D721Med (cell line): Measurements from ENCODE around the gene B3GALNT1.
A peak's percentile ranks its signal among the peaks of the same experiment; 100 is the strongest.

Experiments
- DNase-seq: peaks from one replicate; pipeline ENCODE4 v3.0.0; 2011; ENCODE audit warnings: low spot score; ENCODE audit not compliant: insufficient read length
- FAIRE-seq: peaks from 2 replicates; lab custom pipeline; 2011; peaks lifted over from hg19 to GRCh38; lab: Jason Lieb, UNC
- CTCF ChIP-seq: IDR thresholded peaks from 2 replicates; pipeline ENCODE4 v1.5.1; 2012; ENCODE audit warnings: mild to moderate bottlenecking, control low read depth; ENCODE audit not compliant: insufficient read depth; ENCODE audit errors: missing control alignments

B3GALNT1 gene

GRCh38 chr3:161103776-161104385 lies 1.3 kb downstream of the B3GALNT1 start:
- no peak for TF ChIP-seq CTCF
- no peak for DNase-seq
- no peak for FAIRE-seq

- no peak for TF ChIP-seq CTCF
- DNase-seq (no peak), FAIRE-seq (no peak)
Observed at GRCh38 chr3:161101609-161102008, 3.5 kb downstream of the B3GALNT1 start.

DNA sequence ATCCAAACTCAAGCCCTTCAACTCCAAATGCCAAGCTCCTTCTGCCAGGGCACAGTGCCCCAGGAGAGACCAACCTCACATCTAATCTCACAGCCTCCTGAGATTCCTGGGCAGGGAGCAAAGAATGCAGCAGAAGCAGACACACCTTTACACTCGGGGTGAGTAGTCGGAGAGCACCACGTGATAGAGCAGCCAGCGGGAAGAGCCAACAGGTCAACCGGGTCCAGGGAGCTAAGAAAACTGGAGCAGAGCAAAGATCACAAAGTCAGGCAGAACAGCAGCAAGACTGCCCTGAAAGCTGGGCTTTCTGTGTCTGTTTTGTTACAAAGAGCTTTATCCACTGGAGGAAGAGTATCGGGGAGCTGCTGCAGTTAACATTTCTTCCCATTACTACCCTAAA lies 4.2 kb downstream of the B3GALNT1 start:
- FAIRE-seq = no peak

DNA sequence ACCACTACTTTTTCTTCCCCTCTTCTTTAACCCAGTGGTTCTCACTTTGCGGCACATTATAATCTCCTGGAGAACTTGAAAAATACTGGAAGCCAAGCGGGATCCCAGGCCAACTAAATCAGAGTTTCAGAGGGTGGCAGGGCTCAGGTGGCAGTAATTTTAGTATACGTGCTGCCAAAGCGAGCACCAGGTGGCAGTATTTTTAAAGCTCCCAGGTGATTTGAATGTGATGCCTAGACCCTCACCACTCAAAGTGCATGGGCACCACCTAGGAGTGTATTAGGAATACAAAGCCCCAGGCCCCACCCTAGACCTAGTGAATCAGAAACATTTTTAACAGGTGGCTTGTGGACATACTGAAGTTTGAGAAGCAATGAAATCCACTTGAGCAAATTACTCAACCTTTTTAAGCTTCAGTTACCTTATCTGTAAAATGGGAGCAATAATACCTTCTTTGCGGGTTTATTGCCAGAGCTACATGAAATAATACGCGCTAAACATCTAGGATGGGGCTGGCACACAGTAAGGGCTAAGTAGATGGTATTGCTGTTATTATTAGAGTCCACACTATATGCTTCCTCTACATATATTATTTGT lies 8.3 kb downstream of the B3GALNT1 start:
- DNase-seq (no peak), FAIRE-seq (no peak)
- peak; percentile 42 for TF ChIP-seq CTCF

More for the DNA sequence above, 4.2 kb downstream of the B3GALNT1 start:
- TF ChIP-seq CTCF = no peak
- DNase-seq = no peak

DNA sequence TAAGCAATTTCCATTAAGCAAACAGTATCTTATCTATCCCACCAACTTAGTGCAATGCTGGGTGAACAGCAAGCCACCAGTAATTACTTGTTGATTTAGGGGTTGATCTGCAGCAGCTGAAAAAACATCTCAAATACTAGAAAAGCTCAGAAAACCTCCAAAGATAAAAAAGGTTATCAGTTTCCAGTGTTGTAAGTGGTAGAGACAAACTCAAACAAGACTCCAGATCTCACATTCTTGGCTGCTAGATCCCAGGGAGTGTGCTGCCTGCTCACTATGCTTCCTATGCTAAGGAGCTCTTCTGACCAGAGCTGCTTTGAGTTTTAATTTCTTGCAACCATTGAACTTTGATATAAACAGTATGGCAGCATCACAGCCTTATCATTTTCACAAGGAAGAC lies 11.3 kb downstream of the B3GALNT1 start:
- DNase-seq = no peak
- FAIRE-seq = no peak
- no peak for TF ChIP-seq CTCF

- FAIRE-seq (no peak), DNase-seq (no peak)
- TF ChIP-seq CTCF = no peak
Observed at GRCh38 chr3:161084277-161084676, 20.9 kb downstream of the B3GALNT1 start.

GRCh38 chr3:161083131-161083530 lies 22.0 kb downstream of the B3GALNT1 start:
- DNase-seq (no peak), FAIRE-seq (no peak)
- TF ChIP-seq CTCF = no peak
